ENCODE data around the gene AFM.
A peak's percentile ranks its signal among the peaks of the same experiment; 100 is the strongest.

The AFM gene, protein sequence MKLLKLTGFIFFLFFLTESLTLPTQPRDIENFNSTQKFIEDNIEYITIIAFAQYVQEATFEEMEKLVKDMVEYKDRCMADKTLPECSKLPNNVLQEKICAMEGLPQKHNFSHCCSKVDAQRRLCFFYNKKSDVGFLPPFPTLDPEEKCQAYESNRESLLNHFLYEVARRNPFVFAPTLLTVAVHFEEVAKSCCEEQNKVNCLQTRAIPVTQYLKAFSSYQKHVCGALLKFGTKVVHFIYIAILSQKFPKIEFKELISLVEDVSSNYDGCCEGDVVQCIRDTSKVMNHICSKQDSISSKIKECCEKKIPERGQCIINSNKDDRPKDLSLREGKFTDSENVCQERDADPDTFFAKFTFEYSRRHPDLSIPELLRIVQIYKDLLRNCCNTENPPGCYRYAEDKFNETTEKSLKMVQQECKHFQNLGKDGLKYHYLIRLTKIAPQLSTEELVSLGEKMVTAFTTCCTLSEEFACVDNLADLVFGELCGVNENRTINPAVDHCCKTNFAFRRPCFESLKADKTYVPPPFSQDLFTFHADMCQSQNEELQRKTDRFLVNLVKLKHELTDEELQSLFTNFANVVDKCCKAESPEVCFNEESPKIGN

DNA sequence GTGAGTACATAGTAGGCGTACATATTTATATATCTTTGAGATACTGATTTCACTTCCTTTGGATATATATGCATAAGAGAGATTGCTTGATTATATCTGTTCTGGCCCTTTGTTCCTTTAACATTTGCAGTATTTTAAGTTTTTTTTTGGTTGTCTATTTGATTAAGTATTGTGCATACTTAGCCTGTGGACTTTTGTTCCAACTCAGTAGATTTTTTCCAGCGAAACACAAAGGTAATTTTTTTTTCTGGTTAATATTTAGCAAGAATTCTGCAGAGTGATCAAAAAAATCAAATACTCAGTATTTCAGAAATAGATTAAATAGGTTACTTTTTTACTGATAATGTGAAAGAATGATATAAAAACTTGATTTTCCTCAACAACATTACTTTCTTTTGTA is at the start of gene AFM:
Gene AFM, plus strand, starts transcription at position 388 of the 400 bp plus-strand sequence. CDS start 31 bp downstream, outside the sequence.
- DNase-seq = no peak

DNA sequence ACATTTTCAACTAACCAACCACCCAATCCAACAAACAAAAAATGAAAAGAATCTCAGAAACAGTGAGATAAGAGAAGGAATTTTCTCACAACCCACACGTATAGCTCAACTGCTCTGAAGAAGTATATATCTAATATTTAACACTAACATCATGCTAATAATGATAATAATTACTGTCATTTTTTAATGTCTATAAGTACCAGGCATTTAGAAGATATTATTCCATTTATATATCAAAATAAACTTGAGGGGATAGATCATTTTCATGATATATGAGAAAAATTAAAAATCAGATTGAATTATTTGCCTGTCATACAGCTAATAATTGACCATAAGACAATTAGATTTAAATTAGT is 49.8 kb upstream of the AFM start:
- no peak for DNase-seq

DNA sequence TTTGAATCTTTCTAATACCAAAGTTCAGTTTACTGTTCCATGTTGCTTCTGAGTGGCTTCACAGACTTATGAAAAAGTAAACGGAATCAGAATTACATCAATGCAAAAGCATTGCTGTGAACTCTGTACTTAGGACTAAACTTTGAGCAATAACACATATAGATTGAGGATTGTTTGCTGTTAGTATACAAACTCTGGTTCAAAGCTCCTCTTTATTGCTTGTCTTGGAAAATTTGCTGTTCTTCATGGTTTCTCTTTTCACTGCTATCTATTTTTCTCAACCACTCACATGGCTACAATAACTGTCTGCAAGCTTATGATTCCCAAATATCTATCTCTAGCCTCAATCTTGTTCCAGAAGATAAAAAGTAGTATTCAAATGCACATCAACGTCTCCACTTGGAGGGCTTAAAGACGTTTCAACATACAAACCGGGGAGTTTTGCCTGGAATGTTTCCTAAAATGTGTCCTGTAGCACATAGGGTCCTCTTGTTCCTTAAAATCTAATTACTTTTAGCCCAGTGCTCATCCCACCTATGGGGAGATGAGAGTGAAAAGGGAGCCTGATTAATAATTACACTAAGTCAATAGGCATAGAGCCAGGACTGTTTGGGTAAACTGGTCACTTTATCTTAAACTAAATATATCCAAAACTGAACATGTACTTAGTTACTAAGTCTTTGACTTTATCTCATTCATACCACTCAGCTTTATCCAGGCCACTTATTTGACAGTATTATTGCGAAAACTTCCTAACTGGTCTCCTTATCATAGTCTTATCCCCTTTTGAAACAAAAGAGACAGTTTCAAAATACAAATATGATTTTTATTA is 49.2 kb upstream of the AFM start:
- DNase-seq = no peak

DNA sequence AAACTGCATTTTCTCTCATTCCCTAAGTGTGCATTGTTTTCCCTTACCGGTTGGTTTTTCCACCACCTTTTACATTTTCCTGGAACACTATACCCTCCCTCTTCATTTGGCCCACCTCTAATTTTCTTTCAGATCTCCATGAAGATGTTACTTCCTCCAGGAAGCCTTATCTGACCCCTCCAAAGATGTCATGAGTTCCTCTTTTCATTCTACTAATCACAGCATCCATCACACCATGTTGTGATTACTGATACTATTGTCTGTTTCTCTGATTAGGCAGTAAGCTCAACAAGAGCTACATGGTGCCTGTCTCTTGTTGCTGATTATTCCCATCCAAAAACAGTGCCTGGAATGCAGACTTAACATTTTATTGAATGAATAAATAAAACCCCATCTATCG is 48.4 kb upstream of the AFM start:
- no peak for DNase-seq

DNA sequence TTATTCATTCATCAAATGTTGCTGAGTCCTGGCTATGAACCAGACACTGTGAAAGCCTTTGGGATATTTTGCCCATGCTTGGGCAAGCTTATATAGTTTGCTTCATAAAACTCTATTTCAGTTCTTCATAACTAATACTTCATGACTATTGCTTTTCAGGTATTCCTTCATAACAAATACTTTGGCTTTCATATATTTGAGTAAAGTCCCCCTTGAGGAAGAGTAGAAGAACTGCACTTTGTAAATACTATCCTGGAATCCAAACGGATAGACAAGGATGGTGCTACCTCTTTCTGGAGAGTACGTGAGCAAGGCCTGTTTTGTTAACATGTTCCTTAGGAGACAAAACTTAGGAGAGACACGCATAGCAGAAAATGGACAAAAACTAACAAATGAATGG is 47.2 kb upstream of the AFM start:
- DNase-seq = no peak

DNA sequence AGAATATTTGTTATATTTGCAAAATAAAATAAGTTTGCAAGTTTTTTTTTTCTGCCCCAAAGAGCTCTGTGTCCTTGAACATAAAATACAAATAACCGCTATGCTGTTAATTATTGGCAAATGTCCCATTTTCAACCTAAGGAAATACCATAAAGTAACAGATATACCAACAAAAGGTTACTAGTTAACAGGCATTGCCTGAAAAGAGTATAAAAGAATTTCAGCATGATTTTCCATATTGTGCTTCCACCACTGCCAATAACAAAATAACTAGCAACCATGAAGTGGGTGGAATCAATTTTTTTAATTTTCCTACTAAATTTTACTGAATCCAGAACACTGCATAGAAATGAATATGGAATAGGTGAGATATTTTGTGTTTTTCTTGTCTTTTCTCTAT is 45.6 kb upstream of the AFM start, which contains the start of gene AFP:
Gene AFP, plus strand, starts transcription at position 238 of the 400 bp plus-strand sequence. Its CDS starts 42 bp downstream, at position 280.
- no peak for DNase-seq

DNA sequence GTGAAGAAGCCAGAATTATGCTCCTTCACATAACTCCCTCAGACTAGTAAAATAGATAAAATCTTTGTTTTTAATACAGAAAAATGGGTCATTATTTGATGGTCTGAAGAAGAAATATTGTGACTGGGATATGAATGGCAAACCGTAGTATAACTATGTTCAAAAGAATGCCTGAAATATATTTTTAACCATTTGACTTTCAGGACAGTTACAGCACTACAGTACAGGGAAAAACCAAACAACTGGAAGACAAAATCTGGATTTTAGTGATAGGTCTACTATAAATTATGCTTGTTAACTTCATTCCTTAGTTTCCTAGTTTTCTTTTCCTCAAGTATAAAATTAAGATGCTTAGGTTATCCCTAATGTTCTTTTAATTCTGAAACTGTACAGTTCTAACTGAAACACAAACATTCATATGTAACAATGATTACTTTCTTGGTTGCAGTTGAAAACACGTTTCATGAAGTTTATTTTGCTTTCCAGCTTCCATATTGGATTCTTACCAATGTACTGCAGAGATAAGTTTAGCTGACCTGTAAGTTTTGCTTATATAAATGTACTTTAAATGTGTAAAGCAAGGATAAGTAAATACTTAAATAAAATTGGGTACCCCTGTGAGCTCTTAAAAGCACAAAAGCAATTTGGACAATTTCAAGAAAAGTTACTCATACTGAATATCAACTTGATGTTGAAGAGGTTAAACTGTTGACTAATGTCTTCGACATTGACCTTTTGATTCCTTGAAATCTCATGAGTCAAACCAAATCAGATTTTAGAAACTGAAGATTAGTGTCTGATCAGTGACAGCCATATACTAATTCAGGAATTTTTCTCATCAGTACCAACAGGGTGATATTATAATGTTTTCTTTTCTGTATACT is 44.6 kb upstream of the AFM start:
- DNase-seq = no peak

DNA sequence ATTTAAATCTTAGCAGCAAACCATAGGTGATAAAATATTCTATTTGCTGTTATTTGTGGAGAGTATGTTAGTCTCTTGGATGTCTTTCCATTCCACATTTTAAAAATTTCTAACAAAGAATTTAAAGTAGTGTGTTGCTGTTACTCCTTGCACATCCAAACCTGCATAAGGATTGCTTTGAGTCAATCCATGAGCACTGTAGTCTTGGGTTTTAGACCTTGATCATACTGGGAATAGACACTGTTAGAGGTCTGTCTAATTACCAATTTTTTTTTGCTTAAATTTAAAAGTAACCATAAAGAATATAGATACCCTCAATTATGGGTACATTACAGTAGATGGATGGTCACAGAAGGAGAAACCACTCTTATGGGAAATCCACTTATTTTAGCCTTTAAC is 44.0 kb upstream of the AFM start:
- no peak for DNase-seq

DNA sequence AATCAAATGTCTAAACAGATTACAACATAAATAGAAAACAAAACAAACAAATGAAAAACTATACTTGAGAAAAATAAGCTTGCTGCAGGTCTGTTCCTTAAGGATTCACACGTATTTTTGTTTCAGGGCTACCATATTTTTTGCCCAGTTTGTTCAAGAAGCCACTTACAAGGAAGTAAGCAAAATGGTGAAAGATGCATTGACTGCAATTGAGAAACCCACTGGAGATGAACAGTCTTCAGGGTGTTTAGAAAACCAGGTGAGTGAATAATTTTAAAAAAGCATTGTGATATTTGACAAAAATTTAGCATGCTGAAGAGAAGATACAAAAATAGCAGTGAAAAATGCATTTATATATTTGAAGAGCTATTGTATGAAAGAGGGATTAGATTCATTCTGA is 43.5 kb upstream of the AFM start:
- no peak for DNase-seq

DNA sequence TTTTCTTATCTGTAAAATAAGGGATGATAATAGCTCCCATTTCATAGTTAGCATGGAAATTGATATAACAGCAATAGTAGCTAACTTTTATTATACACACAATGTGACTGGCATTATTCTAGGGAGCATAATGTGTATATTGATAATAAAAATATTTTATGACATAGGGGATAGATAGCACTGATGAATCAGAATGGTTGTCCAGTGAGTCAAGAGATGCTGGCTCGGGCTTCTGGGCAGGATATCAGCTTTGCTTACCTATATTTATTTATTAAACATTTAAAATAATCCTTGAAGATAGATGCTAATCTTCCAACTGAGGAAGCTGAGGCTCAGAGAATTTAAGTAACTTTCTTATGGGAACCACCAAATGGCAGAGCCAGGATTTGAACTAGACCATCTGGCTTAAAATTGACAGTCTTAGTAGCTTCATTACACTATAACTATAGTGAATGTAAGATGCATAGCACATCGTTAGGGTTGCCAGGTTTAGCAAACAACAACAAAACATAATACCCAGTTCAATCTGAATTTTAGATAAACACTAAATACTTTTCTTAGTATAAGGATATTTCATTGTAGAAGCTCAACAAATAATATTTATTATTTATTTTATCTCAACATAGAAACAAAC is 42.8 kb upstream of the AFM start:
- DNase-seq = no peak

DNA sequence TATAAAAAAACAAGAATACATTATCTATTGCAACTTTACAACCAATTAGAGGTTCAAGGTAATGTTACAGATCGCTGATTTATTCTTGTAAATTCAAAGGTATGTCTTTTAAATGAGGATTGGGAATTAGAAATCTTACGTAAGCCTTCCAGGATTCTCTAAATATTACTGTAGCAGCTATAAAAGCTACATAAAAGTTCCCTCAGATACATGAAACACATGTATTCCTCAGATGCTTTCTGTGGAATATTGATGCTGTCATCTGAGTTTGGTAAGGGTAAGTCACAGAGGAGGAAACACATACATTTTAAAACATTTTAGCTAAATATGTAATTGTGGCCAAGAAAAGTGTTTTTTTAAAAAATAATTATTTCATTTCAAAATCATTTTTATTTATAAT is 42.1 kb upstream of the AFM start:
- no peak for DNase-seq

DNA sequence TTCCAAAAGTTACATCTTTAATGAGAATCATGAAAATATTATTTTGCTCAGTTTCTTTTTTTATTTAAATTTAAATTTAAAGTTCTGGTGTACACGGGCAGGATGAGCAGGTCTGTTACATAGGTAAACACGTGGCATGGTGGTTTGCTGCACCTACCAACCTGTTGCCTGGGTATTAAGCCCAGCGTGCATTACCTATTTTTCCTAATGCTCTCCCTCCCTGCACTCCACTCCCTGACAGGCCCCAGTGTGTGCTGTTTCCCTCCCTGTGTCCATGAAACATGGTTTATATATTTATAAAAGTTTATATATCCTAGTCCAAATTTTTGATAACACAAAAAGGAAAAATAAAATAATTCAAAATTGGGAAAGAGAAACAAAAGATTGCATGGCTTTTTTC is 41.6 kb upstream of the AFM start:
- no peak for DNase-seq

DNA sequence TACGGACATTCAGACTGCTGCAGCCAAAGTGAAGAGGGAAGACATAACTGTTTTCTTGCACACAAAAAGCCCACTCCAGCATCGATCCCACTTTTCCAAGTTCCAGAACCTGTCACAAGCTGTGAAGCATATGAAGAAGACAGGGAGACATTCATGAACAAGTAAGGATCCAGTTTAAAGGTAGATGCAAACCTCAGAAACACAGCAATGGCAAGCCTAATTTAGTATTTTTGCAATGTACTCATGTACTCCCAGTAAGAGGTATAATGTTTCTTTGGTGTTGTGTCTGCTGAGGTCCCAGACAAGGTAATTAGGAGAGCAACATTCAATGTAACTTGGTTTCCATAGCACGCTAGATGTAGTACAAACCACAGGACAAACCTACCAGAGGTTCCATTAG is 40.9 kb upstream of the AFM start:
- DNase-seq = no peak

DNA sequence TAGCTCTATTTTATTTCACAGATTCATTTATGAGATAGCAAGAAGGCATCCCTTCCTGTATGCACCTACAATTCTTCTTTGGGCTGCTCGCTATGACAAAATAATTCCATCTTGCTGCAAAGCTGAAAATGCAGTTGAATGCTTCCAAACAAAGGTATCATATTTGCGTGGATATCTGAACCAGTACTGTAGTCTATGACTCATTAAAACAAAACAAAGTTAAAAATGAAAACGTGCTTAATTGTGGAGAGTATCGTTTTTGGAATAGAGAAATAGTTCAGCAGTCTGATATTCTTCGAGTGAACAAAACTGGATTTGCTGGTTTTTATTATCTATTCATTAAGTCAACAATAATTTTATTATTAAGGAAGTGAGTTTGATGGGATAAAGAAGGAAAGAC is 39.3 kb upstream of the AFM start:
- no peak for DNase-seq

DNA sequence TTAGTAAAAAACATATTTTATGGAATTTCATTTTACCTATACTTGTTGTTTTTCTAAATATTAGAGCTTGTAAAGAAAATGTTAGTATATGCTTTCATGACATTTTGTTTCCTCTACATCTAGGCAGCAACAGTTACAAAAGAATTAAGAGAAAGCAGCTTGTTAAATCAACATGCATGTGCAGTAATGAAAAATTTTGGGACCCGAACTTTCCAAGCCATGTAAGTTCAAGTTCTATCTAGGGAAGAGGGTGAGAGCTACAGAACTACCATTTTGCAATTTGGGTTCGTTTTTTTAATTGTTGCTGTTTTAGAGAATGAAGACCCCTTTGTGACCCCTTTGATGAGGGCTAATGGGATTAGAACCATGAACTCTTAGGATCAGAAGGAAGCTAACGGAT is 38.3 kb upstream of the AFM start:
- no peak for DNase-seq

DNA sequence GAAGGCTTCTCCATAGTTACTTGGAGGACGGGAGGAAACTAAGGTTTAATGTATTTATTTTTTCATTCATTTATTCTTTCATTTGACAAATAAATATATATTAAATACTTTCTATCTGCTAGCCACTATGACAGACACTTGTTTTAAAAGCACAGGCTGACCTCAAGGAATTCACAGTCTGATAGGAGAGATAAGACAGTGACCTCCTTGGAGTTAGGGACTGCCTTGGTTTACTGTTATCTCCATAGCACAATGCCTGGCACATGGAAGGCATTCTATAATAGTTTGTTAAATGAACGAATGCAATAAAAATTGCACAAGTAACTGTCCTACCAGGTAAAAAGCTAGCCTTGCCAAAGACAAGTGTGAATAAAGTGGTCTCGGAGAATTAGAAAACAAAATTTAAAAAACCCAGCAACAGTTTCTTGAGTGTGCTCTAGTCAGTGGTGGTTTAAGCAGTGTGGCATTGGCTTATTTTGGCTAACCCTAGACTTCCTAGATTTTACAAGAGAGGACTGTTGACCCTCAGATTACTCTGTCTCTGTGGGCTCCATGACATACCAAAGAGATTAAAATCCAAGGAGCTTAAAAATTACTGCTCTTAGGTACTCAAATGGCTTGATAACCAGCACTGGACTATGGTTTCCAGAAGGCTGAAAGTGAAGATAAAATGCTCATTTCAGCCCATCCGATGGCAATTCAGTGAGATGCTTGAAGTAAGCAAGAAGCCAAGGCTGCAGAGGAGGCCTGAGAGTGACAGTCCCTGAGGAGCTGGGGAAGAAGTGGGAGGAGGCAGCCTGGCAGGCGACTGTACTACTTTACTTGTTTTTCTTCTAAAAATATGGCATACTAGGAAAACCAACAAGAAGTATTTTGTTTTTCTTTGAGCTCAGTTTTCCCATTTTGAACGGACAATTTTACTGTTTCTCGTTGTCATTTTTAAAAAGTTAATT is 35.9 kb upstream of the AFM start:
- no peak for DNase-seq

DNA sequence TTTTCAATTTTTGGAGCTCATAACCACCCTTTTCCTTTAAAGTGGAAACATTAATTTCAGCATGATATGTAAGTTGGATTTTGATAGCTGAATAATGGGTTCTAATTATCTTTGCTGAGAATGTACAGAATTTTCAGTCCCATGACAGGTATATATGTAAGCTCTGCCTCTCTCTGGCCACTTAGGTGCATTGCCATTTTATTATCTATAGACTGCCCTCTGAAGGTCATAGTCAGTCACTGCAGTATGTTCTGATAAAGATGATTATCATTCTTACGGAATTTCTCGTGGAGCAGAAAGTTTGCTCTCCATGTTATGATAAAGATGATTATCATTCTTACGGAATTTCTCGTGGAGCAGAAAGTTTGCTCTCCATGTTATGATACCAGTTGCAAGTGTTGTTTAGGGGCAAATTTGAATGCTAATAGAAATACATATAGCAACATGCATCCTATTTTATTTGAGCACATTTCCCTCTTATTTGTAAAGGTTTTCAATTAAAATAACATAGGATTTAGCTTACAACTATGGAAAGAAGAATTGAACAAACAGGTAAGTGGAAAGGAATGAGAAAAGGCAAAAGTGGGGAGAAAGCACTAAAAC is 35.1 kb upstream of the AFM start:
- peak in 1 of 2 donors; percentile 54 for DNase-seq

DNA sequence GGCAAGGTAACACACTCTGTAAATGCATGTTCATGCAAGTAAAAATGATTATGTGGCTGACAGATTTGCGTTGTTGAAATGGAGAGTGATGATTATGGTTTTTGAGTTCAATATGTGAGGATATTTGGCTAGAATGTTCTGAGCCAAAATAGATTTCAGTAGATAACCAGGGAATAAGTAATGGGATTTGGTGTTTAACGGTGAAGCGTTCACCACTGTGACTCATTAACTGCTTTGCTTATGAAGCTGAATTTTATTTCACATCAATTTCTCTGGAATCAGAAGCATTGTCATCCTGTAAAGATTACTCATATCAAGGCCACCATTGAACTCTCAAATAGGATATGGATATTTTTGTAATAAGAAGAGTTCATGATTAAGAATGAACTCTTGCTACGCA is 33.9 kb upstream of the AFM start:
- no peak for DNase-seq

DNA sequence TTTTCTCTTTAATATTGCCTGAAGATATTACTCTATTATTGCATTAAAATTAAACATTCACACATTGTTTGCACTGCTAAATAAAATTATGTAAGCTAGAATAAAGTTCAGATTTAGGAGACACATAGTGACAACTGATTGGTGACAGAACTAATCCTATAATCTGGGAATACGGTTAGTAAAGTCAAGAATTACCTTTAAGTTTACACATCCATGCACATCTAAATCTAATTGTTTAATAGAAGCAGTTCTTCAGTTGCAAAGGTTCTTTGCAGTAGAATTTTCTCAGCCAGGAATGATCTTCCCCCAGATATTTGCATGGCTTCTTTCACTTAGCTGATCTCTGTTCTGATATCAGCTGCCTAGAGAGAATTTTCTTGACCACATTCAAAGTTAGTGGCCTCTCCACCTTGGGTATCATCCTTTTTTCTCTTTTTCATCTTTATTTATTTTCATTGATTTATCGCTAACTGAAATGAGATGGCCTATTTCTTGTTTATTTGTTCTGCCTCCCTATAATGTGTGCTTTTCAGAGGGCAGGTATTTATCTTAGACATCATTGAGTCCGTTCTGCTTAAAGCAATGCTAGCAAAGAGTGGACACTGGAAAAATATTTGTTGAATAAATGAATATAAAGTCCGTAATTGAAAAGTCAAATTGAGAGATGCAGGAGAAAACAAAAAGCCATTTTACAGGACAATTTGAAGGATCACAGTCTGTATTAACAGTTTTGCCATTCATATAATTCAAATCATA is 32.9 kb upstream of the AFM start:
- no peak for DNase-seq

Measured in hippocampal formation (tissue), 2 donors.